Panc1 (cell line): ENCODE measurements around the gene TARS2.

Experiments used
- POLR2AphosphoS5 ChIP-seq: IDR thresholded peaks from 2 replicates; pipeline ENCODE4 v1.6.1; 2012; ENCODE audit warnings: mild to moderate bottlenecking, low read depth, low read length, moderate library complexity
- SIN3A ChIP-seq: IDR thresholded peaks from 2 replicates; pipeline ENCODE4 v1.6.1; 2012; ENCODE audit warnings: low read depth, mild to moderate bottlenecking, low read length, moderate library complexity, borderline replicate concordance; ENCODE audit not compliant: insufficient read depth
- TF ChIP-seq, protein P1 (sequence below): fragments of 450-650 bp; IDR thresholded peaks from 2 replicates; pipeline ENCODE4 v1.5.1; 2017; ENCODE audit warnings: mild to moderate bottlenecking
- TF ChIP-seq, protein P2 (sequence below), 2 experiments: IDR thresholded peaks; 2 replicates each; pipeline ENCODE4 v1.6.1; 2011 to 2012; ENCODE audit warnings: low read depth in 2 of 2, control low read depth in 1 of 2, low read length in 1 of 2, mild to moderate bottlenecking in 1 of 2, moderate library complexity in 1 of 2; ENCODE audit not compliant: insufficient read depth in 1 of 2

DNA sequence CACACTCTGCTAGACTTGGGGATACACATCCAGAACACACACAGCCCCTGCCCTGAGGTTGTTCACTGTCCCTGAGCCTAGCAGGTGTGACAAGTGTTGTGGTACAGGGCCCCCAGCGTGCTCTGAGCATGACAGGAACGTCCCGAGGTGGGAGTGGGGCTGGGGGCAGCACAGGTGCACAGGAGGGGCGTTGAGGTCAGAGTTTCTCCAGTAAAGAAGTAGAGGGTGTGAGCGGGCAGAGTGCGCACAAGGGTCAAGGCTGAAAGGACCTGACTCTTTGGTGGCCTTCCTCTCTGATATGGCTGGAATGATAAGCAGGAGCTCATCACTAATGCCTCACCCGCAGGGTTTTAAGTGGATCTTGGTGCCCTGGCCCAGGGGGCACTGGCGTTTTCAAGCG, 27.0 kb downstream of the TARS2 start:
- TF ChIP-seq, protein P1, sequence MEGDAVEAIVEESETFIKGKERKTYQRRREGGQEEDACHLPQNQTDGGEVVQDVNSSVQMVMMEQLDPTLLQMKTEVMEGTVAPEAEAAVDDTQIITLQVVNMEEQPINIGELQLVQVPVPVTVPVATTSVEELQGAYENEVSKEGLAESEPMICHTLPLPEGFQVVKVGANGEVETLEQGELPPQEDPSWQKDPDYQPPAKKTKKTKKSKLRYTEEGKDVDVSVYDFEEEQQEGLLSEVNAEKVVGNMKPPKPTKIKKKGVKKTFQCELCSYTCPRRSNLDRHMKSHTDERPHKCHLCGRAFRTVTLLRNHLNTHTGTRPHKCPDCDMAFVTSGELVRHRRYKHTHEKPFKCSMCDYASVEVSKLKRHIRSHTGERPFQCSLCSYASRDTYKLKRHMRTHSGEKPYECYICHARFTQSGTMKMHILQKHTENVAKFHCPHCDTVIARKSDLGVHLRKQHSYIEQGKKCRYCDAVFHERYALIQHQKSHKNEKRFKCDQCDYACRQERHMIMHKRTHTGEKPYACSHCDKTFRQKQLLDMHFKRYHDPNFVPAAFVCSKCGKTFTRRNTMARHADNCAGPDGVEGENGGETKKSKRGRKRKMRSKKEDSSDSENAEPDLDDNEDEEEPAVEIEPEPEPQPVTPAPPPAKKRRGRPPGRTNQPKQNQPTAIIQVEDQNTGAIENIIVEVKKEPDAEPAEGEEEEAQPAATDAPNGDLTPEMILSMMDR, result no peak
- TF ChIP-seq POLR2AphosphoS5 (no peak), SIN3A (no peak)
- TF ChIP-seq, protein P2, sequence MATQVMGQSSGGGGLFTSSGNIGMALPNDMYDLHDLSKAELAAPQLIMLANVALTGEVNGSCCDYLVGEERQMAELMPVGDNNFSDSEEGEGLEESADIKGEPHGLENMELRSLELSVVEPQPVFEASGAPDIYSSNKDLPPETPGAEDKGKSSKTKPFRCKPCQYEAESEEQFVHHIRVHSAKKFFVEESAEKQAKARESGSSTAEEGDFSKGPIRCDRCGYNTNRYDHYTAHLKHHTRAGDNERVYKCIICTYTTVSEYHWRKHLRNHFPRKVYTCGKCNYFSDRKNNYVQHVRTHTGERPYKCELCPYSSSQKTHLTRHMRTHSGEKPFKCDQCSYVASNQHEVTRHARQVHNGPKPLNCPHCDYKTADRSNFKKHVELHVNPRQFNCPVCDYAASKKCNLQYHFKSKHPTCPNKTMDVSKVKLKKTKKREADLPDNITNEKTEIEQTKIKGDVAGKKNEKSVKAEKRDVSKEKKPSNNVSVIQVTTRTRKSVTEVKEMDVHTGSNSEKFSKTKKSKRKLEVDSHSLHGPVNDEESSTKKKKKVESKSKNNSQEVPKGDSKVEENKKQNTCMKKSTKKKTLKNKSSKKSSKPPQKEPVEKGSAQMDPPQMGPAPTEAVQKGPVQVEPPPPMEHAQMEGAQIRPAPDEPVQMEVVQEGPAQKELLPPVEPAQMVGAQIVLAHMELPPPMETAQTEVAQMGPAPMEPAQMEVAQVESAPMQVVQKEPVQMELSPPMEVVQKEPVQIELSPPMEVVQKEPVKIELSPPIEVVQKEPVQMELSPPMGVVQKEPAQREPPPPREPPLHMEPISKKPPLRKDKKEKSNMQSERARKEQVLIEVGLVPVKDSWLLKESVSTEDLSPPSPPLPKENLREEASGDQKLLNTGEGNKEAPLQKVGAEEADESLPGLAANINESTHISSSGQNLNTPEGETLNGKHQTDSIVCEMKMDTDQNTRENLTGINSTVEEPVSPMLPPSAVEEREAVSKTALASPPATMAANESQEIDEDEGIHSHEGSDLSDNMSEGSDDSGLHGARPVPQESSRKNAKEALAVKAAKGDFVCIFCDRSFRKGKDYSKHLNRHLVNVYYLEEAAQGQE (IDR thresholded peaks at IDR 0.05; ENCODE audit: insufficient read depth in 1 of 2, low read depth in 2 of 2, low read length in 1 of 2), result no peak
